ENCODE data around the gene SCN5A. TPM values are rescaled to one million over a fixed set of nuclear protein-coding genes. Genes with fewer than 3 reads are reported as not detected.

The SCN5A gene
- total RNA-seq, 2 donors from 2014 or later, result 4.5 to 5.6 TPM

DNA sequence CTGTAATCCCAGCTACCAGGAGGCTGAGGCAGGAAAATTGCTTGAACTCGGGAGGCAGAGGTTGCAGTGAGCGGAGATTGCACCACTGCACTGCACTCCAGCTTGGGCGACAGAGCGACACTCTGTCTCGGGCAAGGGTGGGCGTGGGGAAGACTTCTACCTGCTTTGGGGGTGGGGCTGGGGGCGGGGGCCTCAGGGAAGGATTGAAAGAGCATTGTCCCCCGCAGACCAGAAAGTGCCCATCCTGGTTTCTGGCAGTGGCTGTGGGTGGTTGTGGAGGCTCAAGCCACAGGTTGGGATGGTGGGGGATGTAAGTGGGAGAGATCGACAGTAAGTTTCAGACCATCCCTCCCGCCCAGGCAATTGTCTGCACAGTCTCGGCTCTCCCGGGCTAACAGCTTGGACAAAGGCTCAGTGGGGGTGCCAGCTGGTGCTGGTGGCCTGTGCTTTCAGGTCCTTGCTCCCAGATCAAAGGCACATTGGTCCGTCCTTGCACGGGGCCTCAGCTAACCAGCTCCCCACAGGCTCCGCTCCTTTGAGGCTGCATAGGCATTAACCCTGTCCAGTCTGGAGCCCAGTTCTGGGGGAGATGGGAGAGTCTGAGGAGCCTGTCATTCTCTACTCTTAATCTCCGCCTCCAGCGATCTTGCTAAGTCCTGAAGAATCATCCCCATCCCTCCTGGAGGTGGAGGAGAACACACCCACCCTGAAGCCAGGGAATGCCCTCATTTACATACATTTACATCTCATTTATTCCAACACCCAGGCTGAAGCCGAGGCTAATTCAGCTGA, 8.6 kb downstream of the SCN5A start:
- Histone ChIP-seq H3K4me1 (ENCODE audit: control insufficient read depth, insufficient read depth, low read length) (peaks cover 4% of the 10 kb centered on the region), H3K4me3 (ENCODE audit: low read length) (no peak overlapping the region), H3K27ac (ENCODE audit: low read depth, low read length) (no peak overlapping the region), H3K9ac (ENCODE audit: extremely low read depth, low read length, poor library complexity, severe bottlenecking) (no peak overlapping the region), H3K36me3 (ENCODE audit: control insufficient read depth, insufficient read depth, low read length) (no peaks in the 10 kb centered on the region), H3K9me3 (ENCODE audit: control insufficient read depth, low read length) (no peaks in the 10 kb centered on the region), H3K27me3 (ENCODE audit: control insufficient read depth, insufficient read depth, low read length, poor library complexity, severe bottlenecking) (peaks cover 20% of the 10 kb centered on the region)
- Mint-ChIP-seq H3K27me3 (ENCODE audit: insufficient read depth) (peaks cover 9% of the 10 kb centered on the region), H3K9me3 (no peaks in the 10 kb centered on the region), H3K36me3 (ENCODE audit: low read depth) (no peaks in the 10 kb centered on the region), H3K4me1 (no peaks in the 10 kb centered on the region), H3K4me3 (no peak overlapping the region), H3K27ac (no peak overlapping the region)
- WGBS, 2 experiments (ENCODE audit: insufficient coverage in 1 of 2, insufficient read length in 1 of 2), result 39 to 49% methylated on average over 5 to 18 of the region's 18 CpGs
- TF ChIP-seq, protein P1, sequence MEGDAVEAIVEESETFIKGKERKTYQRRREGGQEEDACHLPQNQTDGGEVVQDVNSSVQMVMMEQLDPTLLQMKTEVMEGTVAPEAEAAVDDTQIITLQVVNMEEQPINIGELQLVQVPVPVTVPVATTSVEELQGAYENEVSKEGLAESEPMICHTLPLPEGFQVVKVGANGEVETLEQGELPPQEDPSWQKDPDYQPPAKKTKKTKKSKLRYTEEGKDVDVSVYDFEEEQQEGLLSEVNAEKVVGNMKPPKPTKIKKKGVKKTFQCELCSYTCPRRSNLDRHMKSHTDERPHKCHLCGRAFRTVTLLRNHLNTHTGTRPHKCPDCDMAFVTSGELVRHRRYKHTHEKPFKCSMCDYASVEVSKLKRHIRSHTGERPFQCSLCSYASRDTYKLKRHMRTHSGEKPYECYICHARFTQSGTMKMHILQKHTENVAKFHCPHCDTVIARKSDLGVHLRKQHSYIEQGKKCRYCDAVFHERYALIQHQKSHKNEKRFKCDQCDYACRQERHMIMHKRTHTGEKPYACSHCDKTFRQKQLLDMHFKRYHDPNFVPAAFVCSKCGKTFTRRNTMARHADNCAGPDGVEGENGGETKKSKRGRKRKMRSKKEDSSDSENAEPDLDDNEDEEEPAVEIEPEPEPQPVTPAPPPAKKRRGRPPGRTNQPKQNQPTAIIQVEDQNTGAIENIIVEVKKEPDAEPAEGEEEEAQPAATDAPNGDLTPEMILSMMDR (conservative IDR thresholded peaks at IDR 0.05), result no peak
- peak; percentile 97 for DNase-seq

DNA sequence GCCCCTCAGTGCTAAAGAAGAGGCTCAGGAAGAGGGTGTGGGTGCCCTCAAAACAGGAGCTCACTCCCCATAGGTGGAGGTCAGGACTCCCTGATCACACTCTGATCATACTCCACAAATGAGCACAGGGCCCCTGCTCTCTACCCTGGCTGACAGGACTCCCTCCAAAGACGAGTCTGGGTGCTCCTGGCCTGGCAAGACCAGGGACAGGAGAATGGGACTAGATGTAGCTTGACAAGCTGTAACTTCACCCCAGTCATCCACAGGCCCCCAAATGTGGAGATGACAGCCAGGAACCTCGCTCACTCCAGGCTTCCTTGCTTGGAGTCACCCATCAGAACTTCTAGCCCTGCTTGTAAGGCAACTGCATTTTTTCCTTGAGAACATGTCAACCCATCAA, 11.1 kb downstream of the SCN5A start:
- Mint-ChIP-seq H3K36me3 (ENCODE audit: low read depth) (no peaks in the 10 kb centered on the region), H3K27ac (peak overlapping the region; percentile 48), H3K27me3 (ENCODE audit: insufficient read depth) (peaks cover 7% of the 10 kb centered on the region), H3K9me3 (no peaks in the 10 kb centered on the region), H3K4me1 (no peaks in the 10 kb centered on the region), H3K4me3 (no peak overlapping the region)
- no peak for DNase-seq
- Histone ChIP-seq H3K9me3 (ENCODE audit: control insufficient read depth, low read length) (no peaks in the 10 kb centered on the region), H3K36me3 (ENCODE audit: control insufficient read depth, insufficient read depth, low read length) (no peaks in the 10 kb centered on the region), H3K4me1 (ENCODE audit: control insufficient read depth, insufficient read depth, low read length) (peaks cover 4% of the 10 kb centered on the region), H3K27ac (ENCODE audit: low read depth, low read length) (no peak overlapping the region), H3K9ac (ENCODE audit: extremely low read depth, low read length, poor library complexity, severe bottlenecking) (no peak overlapping the region), H3K27me3 (ENCODE audit: control insufficient read depth, insufficient read depth, low read length, poor library complexity, severe bottlenecking) (peaks cover 13% of the 10 kb centered on the region), H3K4me3 (ENCODE audit: low read length) (no peak overlapping the region)
- WGBS, 2 experiments (ENCODE audit: insufficient coverage in 1 of 2, insufficient read length in 1 of 2), result 92 to 100% methylated on average over 1 to 2 of the region's 2 CpGs
- TF ChIP-seq, protein P1 (conservative IDR thresholded peaks at IDR 0.05), result no peak

DNA sequence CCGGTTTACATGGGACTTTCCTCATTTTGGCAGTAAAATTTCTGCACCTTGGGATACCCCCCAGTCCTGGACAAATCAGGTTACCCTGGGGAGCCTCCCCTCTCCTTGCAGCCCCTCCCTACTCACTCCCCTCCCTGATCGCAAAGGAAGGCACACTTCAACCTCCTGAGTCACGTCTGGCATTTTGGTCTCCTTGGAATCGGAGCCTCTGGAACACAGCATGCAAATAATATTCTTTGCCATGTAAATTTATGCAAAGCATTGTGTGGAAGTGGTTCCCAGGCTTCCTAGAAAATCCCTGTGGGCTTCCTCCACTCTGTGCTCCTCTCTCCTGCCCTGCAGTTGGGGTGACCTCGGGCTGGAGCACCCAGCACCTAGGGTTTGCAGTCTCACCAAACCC, 11.6 kb downstream of the SCN5A start:
- Mint-ChIP-seq H3K4me3 (no peak overlapping the region), H3K36me3 (ENCODE audit: low read depth) (no peaks in the 10 kb centered on the region)

More for the DNA sequence above, 11.6 kb downstream of the SCN5A start:
- no peaks in the 10 kb centered on the region for H3K9me3 Mint-ChIP-seq
- Histone ChIP-seq H3K4me3 (ENCODE audit: low read length) (no peak overlapping the region), H3K27ac (ENCODE audit: low read depth, low read length) (no peak overlapping the region), H3K9me3 (ENCODE audit: control insufficient read depth, low read length) (no peaks in the 10 kb centered on the region), H3K9ac (ENCODE audit: extremely low read depth, low read length, poor library complexity, severe bottlenecking) (no peak overlapping the region), H3K36me3 (ENCODE audit: control insufficient read depth, insufficient read depth, low read length) (no peaks in the 10 kb centered on the region), H3K27me3 (ENCODE audit: control insufficient read depth, insufficient read depth, low read length, poor library complexity, severe bottlenecking) (peaks cover 8% of the 10 kb centered on the region), H3K4me1 (ENCODE audit: control insufficient read depth, insufficient read depth, low read length) (peaks cover 4% of the 10 kb centered on the region)
- H3K4me1 Mint-ChIP-seq, result no peaks in the 10 kb centered on the region
- DNase-seq, result peak; percentile 76
- H3K27me3 Mint-ChIP-seq (ENCODE audit: insufficient read depth), result peaks cover 6% of the 10 kb centered on the region
- TF ChIP-seq, protein P1 (conservative IDR thresholded peaks at IDR 0.05), result no peak
- no peak overlapping the region for H3K27ac Mint-ChIP-seq
- 57% methylated on average over 5 of the region's 5 CpGs; no CpG with 5 or more reads in 1 of the 2 experiments for WGBS, 2 experiments (ENCODE audit: insufficient coverage in 1 of 2, insufficient read length in 1 of 2)

Measured in endodermal cell (in vitro differentiated cells).